ENCODE data around the gene HES2.
"Not testable (repeated sequence)": the region's sequence is repeated elsewhere in the genome, so short reads cannot be mapped to it uniquely, and the experiment has no call there.

The HES2 gene, protein sequence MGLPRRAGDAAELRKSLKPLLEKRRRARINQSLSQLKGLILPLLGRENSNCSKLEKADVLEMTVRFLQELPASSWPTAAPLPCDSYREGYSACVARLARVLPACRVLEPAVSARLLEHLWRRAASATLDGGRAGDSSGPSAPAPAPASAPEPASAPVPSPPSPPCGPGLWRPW

DNA sequence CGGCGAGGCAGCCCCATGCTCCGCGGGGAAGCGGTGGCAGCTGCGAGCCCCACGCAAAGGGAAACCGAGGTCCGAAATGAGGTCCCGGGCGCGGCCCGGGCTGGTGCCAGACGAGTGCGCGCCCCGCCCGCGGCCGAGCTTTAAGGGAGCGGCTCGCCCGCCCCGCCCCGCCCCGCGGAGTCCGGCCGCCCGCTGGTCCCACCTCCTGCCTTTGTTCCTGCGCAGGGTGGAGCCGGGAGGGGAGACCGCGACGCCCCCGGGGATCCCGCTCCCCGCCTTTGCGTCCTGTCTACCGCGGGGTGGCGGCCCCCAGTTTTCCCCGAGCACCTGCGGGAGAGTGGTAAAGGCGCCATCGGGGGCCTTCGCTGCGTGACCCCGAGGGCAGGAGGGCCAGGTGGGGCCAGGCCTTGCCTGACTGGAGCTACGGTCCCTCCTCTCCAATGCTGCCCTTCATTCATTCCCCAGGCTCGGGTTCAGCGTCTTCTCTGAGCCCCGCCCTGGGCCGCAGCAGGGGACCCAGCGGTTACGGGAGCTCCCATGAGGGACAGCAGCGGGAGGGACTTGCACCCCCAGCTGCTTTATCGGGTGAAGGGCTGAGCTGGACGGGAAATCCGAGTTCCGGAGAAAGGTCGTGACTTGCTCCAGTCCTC lies at the start of gene HES2:
TSS of gene HES2 (minus strand) at position 116 of the 650 bp plus-strand sequence. CDS start at position 17, 99 bp downstream.
- in situ Hi-C loops (cut with HindIII; ENCODE audit: low sequenced_read_pairs): no loop called here

DNA sequence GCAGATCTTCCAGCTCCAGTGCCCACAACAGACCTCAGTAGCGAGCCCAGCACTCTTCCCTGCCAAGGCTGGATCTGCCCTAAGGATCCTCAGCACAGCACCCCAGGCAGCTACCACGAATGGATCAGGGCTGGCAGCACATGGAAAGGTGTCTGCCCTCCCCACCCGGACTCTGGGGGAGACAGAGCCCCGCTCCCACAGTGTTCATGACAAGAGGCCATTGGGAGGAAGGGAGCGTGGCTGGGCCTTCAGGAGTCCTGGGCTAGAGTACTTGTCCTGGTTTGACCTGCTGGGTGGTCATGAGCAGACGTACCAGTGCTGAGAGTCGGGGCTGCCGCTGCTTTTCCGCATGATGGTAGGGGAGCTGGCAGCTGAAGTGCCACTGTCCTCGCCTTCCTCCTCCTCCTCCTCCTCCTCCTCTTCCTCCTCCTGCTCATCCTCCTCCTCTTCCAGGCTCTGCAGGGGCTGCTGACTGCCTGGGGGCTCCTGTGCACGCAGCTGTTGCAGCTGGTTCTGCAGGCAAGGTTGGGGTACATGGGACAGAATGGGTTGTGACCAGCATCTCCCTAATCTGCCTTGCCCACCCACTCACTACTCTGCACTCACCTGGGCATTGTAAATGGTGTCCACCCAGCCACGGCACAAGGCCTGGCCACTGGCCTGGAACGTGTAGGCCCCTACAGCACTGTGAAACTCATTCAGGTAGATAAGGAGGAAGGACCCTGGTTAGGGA lies 49.2 kb upstream of the HES2 start:
- in situ Hi-C loops (cut with HindIII; ENCODE audit: low sequenced_read_pairs): no loop called here

DNA sequence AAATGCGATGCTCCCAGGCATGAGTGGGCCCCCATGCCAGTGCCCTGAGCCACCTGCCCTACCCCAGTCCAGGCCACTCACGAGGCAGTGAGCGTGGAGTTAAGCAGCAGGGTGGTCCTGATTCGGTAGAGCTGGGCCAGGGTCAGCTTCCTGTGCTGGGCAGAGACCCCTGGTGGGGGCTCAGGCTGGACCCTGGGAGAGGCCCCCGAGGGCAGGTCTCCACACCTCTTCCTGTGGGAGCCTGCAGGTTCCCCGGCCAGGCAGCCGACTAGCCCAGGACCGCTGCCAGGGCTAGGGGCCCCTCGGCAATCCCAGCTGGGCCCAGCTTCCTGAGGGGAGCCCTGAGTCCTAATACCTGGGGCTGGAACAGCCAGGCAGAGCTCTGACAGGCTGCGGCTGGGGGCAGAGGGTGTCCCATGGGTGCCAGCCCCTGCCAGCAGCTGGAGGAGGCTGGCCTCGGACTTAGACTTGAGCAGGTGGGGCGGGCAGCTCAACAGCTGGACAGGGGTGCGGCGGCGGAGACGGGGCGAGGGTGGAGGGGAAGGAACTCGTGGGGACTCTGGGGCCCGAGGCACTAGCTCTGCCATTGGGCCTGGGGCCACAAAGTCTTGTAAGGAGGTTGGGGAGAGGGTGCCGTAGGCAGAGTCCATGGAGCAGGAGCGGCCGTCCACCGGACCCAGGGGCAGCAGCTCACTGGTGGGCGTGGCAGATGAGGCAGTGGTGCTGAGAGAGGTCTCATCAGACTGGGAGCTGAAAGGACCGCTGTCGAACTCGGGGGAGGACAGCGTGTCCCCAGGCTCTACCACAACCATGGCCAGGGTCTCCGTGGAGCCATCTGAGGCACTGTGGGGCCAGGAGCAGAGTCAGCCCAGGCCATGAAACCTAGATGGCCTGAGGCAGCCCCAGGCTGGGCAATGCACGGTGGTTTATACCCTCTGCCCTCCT lies 48.3 kb upstream of the HES2 start:
- in situ Hi-C loops (cut with HindIII; ENCODE audit: low sequenced_read_pairs): no loop called here

DNA sequence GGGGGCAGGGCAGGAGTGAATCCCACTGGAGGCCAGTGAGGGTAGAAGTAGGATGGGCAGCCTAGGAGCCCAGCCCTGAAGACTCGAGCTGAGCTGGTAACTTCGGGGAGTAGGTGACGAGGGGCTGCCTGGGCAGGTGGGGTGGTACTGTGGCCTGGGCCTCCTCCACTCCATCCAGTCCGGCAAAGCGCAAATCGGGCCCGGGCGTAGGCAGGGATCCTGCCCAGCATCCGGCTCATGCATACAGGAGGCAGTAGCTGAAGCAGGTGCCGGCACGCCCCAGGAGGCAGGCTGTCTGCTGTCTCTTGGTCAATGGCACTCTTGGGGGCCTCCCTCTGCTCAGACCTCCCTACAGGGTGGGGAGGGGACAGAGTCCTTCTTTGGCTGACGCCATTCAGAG lies 47.5 kb upstream of the HES2 start:
- in situ Hi-C loops (cut with HindIII; ENCODE audit: low sequenced_read_pairs): no loop called here

DNA sequence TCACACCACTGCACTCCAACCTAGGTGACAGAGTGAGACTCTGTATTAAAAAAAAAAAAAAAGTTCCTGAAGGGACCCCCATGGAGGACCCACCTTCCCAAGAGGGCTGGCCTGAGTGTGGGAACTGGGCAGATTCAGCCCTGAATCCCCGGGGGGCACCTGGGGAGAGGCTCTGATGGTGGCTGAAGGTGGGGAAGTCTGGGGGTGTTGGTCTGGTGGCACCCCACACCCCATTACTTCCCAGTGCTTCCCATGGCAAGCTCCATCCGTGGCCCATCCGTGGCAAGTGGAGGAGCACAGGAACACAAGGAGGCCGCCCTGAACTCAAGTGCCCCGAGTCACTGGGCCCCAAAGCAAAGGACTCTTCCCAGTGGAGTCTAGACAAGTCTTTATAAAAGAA lies 47.0 kb upstream of the HES2 start:
- in situ Hi-C loops (cut with HindIII; ENCODE audit: low sequenced_read_pairs): no loop called here

DNA sequence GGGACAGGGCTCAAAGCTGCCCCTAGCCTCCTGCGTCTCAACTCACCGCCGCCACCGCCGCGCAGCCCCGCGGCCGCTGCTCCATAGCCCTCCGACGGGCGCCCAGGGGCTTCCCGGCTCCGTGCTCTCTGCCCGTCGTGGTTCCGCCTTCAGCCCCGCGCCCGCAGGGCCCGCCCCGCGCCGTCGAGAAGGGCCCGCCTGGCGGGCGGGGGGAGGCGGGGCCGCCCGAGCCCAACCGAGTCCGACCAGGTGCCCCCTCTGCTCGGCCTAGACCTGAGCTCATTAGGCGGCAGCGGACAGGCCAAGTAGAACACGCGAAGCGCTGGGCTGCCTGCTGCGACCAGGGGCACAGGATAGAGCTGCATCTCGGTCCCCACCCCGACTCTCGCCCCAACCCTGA lies 46.3 kb upstream of the HES2 start, which contains the start of gene TNFRSF25:
TSS of gene TNFRSF25 (minus strand) at position 151 of the 400 bp plus-strand sequence. CDS start at position 85, 66 bp downstream.
- in situ Hi-C loops (cut with HindIII; ENCODE audit: low sequenced_read_pairs): no loop called here

DNA sequence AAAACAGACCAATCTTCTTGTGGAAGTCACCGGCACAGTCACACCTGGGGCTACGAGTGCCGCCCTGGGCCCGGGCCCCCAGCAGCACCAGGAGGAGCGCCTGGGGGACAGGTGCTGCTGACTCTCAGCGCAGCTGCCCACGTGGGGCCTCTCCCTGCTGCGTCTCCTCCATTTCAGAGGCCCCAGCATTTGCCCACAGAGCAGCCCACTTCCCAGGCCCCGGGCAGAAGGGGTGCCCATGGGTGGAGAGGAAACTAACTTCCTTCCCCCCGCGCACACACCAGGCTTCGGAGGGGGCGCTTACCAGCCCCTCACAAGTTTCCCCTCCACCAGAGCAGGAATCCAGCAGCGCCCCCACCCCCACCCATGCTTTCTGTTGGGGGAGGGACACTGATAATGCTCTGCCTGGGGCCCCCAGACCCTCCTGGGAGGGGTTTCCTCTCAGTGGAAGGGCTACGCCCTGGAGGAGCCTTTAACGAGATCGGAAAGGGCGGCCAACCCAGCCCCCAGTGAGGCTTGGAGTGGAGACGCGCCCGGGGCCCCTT lies 45.8 kb upstream of the HES2 start:
- in situ Hi-C loops (cut with HindIII; ENCODE audit: low sequenced_read_pairs): no loop called here

DNA sequence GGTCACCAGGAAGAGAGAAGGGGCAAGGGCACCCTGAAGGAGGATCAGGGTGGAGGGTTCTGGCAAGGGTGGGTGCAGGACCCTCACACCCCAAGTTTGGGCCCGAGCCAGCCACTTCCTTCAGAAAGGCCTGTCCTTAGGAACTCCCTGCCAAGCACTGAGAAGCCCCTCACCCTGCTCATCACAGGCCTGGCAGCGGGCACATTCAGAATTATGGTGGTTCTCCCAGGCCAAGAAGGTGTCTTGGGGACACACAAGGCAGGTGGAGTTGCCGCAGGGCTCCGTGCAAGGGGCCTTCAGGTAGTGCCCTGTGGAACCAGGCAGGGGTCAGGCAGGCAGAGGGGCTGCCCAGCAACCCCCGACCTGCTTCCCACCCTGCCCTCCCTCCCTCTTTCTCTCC lies 45.2 kb upstream of the HES2 start:
- in situ Hi-C loops (cut with HindIII; ENCODE audit: low sequenced_read_pairs): no loop called here

DNA sequence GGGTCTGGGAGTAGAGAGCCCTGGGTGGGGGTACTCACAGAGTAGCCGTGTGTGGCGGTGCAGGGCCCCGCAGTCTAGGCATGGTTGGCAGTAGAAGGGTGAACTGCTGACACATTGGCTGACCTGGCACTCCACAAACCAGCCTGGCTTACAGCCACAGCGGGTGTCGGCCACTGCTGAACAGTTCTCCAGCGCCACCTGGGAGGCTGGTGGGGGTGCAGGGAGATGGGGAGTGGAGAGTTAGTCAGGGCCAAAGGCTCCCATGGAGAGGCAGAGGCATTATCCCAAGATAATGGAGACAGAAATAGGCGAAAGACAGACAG lies 44.8 kb upstream of the HES2 start:
- in situ Hi-C loops (cut with HindIII; ENCODE audit: low sequenced_read_pairs): no loop called here

DNA sequence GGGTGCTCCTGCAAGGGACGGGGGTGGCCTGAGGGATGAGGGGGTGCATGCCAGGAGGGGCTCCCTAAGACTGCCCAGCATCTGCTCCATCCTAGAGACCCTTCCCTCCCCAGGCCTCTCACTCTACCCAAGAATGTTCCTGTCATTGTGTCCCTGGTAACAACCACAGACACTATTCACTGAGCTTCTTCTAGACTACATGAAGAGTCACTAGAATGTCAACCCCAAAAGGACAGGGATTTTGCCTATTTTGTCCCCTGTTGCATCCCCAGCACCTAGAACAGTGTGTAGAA lies 43.3 kb upstream of the HES2 start:
- in situ Hi-C loops (cut with HindIII; ENCODE audit: low sequenced_read_pairs): no loop called here

DNA sequence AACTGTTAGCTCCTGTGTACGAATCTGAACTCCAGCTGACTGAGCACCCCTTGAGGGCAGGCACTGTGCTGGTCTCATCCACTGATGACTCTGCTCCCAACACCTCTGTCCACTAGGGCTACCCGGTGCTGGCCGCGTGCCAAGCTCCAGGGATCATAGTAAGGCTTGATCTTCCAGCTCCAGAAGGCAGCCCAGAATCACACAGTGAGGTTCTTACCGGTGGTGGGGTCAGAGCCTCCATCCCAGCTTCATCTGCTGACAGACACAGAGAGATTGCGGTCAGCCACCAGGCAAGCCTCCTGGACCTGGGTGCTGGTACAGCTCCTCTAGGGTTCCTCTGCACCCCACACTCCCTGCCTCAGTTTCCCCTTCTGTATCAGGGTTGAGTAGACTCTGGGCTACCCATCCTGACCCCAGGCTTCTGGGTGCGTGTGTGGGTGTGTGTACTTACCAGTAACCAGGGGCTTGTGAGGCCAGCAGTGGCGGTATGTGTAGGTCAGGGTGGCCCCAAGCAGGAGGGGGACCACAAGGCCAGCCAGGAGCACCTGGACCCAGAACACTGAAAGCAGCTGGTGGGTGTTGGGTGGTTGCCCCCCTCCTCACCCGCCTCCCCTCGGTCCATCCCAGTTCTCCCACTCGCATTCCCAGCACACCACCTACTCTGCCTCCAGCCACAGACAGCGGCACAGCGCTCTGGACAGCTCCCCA lies 42.8 kb upstream of the HES2 start:
- in situ Hi-C loops (cut with HindIII; ENCODE audit: low sequenced_read_pairs): no loop called here

DNA sequence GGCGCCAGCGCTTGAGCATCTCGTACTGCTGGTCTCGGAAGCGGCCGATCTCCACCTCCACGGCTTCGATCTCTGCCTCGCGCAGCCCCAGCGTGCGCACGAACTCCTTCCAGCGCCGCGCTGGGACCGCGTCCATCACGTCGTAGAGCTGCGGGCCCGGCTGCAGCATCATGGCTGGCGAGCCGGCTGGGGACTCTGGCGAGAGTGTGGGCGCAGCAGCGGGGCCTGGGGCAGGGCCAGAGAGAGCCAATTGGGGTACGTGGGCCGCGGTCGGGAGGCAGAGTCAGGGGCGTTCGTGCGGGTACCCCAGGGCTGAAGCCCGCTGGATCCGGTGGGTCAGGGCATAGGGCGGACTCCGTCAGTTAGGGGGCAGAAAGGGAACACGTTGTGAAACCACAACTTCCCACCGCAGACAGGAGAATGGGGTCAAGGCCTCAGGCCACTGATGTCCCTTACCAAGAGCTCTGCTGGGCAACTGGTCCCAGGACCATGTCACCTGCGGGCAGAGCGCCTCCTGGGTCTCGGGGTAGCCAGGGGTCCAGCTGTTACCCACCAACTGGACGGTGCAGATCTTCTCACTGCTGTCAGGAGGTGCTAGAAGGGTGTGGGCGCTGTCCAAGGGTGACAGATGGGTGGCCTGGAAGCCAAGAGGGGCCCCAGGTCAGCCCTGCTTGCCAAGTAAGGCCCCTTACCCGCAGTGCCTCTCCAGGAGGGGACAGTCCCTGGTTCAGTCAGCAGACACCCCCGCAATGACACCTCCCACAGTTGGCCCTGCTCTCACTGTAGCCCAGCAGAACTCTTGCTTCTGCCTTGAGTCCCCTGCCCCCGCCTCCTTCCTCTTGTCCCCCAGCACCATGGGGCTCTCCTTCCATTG lies 42.1 kb upstream of the HES2 start:
- in situ Hi-C loops (cut with HindIII; ENCODE audit: low sequenced_read_pairs): no loop called here

DNA sequence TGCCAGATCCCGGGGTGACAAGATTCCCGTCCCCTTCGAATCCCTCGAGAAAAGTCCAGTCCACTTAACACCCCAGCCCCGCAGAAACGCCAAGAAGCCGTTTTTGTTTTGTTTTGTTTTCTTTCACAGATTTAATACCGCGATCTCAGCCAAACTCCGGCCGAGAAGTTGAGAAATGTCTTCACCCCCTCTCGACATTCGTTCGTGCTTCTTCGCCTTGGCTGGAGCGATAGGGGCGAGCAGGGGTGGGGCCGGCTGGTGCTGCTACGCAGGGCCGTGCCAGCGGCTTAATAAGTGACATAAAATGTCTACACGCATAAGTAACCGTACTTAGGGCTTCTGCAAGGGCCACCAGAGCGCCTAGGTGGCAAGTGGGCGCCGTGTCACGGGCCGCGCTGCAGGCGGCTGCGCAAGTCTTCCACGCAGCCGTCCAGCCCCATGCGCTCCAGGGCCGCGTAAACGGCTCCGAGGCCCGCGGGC lies 41.4 kb upstream of the HES2 start:
- in situ Hi-C loops (cut with HindIII; ENCODE audit: low sequenced_read_pairs): no loop called here

DNA sequence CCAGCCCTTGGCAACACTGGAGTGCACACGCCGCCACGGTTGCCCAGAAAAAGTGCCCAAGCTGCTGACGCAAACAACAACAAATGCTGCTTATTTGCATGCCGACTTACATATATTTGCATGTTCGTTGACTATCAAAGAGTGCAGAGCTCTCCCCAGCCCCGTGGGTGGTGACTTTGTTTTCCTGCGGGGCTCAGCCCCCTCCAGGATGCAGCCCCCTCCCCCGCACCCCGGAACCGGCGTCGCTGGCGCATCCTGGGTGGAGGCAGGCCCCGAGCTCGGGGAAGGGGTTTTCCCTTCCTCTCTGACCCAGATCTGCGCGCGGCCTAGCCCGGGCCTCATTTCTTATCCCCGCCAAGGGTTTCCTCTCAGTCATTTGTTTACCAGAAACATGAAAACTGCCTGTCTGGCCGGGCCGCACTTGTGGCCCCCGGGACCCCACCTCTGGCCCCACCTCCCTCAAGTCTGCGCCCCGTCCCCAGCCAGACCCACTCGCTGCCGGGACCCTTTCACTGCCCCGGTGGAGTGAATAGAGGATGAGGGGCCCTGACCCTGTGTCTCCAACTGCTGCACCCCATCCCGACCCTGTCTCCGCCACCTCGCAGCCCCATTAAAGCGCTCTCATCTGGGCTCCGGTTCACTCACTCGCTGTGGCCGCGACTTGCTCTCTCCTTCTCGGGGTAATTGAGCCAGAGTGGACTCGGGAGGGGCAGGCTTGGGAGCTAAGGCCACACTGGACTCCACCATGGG lies 40.8 kb upstream of the HES2 start:
- in situ Hi-C loops (cut with HindIII; ENCODE audit: low sequenced_read_pairs): no loop called here

DNA sequence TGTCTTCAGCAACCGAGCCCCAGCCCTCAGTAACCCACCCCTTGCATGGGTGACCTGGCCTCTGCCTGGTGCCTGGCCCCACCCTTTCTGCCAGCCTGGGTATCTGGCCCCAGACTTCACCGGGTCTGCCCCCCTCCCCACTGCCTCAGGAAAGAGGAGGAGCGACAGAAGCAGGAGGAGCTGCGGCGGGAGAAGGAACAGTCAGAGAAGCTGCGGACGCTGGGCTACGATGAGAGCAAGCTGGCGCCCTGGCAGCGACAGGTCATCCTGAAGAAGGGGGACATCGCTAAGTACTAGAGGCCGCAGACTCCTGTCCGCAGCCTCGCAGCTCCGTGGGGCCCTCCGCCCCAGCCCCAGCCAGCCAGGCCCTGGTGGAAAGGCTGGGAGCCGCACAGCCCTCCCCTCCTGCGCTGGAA lies 40.1 kb upstream of the HES2 start:
- in situ Hi-C loops (cut with HindIII; ENCODE audit: low sequenced_read_pairs): no loop called here

DNA sequence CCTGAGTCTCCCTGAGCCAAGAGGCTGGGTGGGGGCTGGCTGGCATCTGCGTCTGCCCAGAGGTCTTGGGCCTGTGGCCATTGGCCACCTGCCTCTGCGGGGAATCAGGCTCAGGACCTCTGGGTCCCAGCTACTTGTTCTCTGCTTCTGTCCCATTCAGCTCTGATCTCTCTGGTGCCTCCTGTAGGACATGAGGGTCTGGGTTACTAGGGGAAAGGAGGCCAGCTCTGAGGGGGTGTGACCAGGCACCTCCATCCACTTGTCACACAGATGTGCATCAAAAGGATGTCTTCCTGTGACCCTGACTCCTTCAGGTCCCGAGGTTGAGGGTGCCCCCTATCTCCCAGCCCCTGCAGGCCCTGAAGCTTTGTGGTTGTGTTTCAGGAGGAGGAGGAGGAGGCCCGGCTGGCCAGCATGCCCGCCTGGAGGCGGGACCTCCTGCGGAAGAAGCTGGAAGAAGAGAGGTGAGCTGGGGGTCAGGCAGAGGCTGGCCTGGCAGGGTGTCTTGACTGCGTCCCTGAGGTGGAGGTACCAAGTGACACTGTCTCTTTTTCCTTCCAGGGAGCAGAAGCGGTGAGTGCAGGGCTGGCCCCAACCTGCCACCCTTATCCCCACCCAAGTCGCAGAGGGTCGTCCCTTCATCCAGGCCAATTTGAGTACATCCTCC lies 37.2 kb upstream of the HES2 start:
- in situ Hi-C loops (cut with HindIII; ENCODE audit: low sequenced_read_pairs): no loop called here

DNA sequence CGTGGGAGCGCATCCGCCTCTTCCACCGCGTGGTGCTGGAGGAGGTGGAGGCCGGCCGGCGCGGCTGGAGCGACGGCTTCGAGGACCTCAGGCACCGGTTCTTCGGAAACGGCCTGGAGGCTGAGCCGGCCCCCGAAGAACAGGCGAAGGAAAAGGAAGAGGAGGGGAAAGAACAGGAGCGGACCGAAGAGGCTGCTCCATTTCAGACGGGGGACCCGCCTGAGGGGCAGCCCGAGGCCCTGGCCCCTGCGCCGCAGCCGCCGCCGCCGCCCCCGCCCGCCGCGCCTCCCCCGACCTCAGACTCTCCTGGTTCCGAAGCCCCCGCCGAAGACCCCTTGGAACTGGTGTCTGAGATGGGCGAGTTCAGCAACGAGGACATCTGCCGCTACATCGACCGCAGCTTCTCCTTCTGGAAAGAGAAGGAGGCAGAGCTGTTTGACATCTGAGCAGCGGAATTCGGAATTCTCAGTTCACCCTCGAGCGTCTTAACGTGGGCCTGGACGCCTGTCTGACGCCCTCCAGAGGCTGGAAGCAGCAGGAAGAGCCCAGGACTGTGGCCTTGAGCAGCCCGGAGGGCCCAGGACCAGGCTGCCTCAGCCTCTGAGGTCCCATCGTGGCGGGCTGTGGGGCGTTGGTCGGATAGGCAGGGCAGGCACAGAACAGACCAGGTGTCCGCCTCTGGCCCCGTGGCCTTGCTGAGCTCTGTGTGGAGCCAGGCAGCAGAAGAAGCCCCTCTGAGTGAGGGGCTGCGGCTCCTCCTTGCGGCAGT lies 36.2 kb upstream of the HES2 start:
- in situ Hi-C loops (cut with HindIII; ENCODE audit: low sequenced_read_pairs): not testable (repeated sequence)

Data from DLD1 (cell line).